ENCODE measurements around the gene H2BK1.
A peak's percentile ranks its signal among the peaks of the same experiment; 100 is the strongest.

H2BK1 gene

GRCh38 chr7:151245360-151246101, 35.2 kb upstream of the H2BK1 start:
- no peak for DNase-seq (ENCODE audit: low read depth)

GRCh38 chr7:151244841-151245346, 34.6 kb upstream of the H2BK1 start:
- DNase-seq (ENCODE audit: low read depth) = no peak

DNA sequence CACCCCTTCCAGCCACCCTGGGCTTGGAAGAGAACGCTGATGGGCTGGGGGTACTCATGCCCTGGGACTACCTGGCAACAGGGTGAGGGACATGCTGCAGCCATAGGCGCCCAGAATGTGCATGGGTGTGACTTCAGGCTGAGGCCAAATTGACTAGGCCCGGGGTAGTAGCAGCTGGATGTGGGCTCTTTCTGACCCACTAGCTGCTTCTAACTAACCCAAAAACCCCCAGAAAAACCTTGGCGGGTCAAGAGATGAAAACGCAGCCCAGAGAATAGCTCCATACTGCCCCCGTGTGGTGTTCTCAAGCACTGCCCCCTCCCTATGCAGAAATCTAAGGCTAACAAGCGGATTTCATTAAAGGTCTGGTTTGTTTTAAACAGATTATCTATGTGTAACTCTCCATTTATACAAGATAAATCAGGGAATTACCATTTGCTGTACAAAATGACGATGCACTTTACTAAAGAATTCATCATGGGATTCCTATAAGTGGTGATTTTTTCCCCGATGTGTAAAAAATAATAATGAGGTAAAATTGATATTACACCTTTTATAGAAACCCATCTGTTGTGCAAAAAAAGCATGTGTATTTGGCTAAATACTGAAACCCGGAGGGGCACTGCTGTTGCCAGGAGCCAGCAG, 34.0 kb upstream of the H2BK1 start:
- DNase-seq (ENCODE audit: low read depth) = no peak

- no peak for DNase-seq (ENCODE audit: low read depth)
Measured at GRCh38 chr7:151243408-151244195, 33.3 kb upstream of the H2BK1 start.

DNA sequence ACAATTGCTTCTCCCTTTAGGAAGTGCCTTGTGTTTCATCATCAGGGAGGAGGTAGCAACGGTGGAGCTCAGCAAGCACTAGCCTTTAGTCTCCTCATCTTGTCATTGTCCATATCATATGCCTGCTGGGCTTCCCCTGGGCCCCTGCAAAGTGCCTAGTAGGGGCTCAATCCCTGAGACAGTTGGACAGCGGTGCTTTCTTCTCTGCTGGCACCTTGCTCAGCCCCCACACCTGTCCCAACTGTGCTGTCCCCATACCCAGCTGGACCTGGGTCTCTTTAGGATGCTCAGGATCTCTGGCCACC, 32.7 kb upstream of the H2BK1 start:
- DNase-seq (ENCODE audit: low read depth) = no peak

GRCh38 chr7:151242159-151243044, 32.1 kb upstream of the H2BK1 start:
- no peak for DNase-seq (ENCODE audit: low read depth)

DNA sequence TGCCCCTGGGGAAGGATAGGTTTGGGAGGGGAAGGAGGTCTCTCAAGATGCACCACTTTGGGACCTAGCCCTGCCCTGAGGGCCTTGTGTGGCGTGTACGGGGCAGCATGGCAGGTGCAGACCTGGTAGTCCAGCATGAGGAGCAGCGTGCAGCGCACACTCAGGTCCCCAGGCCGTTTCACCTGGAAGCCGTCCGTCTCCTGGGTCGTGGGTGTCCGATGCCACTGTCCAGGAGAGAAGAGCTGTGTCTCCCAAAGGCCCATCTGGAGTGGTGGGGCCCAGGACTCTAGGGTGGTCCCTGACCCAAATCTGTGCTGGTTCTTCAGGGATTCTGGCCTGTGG, 31.4 kb upstream of the H2BK1 start:
- no peak for DNase-seq (ENCODE audit: low read depth)

DNA sequence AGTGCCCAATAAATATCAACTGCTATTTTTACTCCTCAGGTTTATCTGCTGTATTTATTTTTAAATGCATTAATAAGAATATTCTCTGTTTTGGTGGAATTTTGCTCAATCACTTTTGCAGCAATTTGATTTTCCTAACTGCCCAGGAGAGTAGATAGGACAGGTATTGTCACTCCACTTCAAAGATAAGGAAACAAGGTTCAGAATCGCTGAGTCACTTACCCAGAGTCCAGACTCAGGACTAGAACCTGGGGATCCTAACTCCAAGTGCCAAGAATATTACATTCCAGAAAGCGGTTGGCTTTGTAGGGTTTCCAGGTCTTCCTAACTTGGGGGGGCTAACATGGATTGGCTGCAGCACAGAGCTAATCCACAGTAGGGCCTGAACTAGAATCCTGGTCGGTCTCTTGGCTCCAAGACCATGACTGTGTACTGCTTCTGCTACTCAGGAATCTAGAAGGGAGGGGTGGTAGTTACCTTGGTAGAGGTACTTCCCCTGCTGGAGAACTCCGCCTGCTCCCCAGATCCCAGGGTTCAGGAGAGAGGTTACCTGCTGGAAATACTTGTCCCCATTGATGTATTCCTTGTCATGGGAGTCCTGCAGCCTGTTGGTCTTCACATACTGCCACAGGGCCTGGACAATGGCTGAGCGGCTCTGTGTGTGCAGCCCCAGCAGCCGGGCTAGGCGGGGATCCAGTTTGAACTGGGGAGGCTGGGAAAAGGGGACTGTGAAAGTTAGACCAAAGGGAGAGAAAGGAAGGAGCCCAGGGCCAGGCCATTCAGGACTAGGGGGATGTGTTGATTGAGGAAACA, 30.9 kb upstream of the H2BK1 start:
- DNase-seq (ENCODE audit: low read depth) = no peak

GRCh38 chr7:151240536-151240935, 30.2 kb upstream of the H2BK1 start:
- DNase-seq (ENCODE audit: low read depth) = no peak

- no peak for DNase-seq (ENCODE audit: low read depth)
Measured at GRCh38 chr7:151239837-151240459, 29.7 kb upstream of the H2BK1 start.

DNA sequence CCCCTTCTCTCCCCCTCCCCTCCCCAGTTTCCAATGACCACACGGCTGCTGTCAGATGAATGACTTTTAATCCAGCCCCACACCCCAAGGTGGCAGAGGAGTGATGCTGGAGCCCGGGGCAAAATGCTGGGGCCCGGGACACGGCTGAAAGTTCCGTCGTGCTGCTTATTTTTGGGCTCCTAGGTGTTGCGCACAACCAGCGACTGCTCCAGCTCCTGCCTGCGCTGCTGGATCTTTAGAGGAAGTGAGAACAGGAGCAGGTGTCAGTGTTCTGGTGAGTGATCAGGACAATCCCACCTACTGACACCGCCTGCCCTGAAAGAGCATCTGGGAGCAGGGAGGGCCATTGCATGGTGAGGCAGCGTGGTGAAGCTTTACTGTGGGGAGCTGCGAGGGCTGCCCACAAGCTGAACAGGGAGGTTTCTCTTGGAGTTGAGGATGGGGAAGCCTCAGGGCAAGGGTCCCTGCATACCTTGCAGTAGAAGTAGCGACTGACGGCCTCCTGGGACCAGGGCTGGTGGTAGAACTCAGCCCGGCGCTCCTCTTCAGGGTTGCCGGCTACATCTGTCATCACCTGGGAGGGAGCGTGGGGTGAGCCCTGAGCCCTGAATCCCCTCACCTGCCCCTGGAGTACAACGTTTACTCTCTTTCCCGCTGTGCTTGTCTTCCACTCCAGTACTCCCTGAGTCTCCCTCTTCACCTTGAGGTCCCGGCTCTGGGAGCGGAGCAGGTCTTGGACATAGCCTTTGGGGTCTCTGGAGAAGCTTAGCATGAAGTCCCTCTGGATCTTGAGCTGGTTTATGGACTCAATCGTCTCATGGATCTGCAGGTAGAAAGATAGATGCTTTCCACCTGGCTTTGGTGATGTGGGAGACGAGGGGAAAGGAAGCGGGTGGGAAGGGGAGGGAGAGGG, 28.9 kb upstream of the H2BK1 start:
- no peak for DNase-seq (ENCODE audit: low read depth)

GRCh38 chr7:151238190-151238810, 28.0 kb upstream of the H2BK1 start:
- no peak for DNase-seq (ENCODE audit: low read depth)

- no peak for DNase-seq (ENCODE audit: low read depth)
Measured at GRCh38 chr7:151237244-151238189, 27.2 kb upstream of the H2BK1 start.

DNA sequence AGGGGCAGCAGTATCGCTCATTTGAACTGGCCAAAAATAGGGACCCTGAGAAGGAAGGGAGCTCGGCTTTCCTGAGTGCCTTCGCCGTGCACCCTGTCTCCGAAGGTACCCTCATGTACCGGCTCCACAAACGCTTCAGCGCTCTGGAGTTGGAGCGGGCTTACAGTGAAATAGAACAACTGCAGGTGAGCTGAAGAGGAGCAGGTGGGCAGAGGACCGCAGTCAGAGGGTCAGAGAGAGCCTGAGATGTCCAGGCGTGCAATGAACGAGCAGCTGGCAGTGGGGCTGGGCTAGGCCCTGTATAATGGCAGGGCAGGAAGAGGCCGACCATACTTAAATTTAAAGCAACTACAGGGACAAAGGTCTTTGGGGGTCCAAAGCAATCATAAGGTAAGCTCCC, 26.1 kb upstream of the H2BK1 start:
- no peak for DNase-seq (ENCODE audit: low read depth)

DNA sequence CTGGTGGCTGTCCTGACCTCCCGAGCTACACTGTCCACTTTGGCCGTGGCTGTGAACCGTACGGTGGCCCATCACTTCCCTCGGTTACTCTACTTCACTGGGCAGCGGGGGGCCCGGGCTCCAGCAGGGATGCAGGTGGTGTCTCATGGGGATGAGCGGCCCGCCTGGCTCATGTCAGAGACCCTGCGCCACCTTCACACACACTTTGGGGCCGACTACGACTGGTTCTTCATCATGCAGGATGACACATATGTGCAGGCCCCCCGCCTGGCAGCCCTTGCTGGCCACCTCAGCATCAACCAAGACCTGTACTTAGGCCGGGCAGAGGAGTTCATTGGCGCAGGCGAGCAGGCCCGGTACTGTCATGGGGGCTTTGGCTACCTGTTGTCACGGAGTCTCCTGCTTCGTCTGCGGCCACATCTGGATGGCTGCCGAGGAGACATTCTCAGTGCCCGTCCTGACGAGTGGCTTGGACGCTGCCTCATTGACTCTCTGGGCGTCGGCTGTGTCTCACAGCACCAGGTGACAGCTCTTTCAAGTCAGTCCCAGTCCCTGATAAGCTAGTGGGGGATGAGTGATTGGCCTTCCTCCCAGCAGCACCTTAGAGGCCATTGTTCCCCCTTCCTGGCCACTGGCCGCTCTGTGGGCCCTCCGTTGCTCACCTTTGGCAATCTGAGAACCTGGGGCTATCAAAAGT, 25.0 kb upstream of the H2BK1 start:
- no peak for DNase-seq (ENCODE audit: low read depth)

DNA sequence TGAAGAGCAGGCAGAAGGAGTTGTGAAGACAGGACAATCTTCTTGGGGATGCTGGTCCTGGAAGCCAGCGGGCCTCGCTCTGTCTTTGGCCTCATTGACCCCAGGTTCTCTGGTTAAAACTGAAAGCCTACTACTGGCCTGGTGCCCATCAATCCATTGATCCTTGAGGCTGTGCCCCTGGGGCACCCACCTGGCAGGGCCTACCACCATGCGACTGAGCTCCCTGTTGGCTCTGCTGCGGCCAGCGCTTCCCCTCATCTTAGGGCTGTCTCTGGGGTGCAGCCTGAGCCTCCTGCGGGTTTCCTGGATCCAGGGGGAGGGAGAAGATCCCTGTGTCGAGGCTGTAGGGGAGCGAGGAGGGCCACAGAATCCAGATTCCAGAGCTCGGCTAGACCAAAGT, 23.5 kb upstream of the H2BK1 start:
- DNase-seq (ENCODE audit: low read depth) = no peak

GRCh38 chr7:151232917-151233701, 22.8 kb upstream of the H2BK1 start:
- DNase-seq (ENCODE audit: low read depth) = peak; percentile 51

Data from non-pigmented ciliary epithelial cell (primary cell).